Measurements from ENCODE around the gene NBEAL1. TPM values are rescaled to one million over a fixed set of nuclear protein-coding genes. Genes with fewer than 3 reads are reported as not detected.

The NBEAL1 gene
- total RNA-seq, 1 experiment from 2014 or later, result 31.4 TPM

DNA sequence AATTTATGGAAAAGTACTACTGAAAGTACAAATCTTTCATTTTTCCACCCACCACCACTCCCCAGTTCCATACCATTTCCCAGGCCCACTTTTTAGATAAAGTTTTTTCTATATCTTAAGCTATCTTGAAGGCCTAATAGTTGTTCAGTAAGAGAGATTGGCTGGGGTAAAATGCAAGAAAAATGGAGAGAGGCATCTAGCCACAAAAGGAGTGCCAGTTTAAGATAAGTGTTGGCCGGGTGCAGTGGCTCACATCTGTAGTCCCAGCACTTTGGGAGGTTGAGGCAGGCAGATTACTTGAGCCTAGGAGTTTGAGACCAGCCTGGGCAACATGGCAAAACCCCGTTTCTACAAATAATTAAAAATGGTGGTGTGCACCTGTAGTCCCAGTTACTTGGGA, 28.6 kb downstream of the NBEAL1 start:
- intact Hi-C loops (cut with micrococcal nuclease; ENCODE audit: unreplicated experiment), result no loop called here
- no peak overlapping the region for H3K27ac Mint-ChIP-seq (ENCODE audit: unreplicated experiment)
- H3K4me3 Mint-ChIP-seq (ENCODE audit: low read depth, unreplicated experiment), result no peak overlapping the region
- DNase-seq, result no peak
- CTCF ChIA-PET, result no interaction called here
- no peaks in the 10 kb centered on the region for H3K9me3 Mint-ChIP-seq (ENCODE audit: low read depth, unreplicated experiment)
- peaks cover 22% of the 10 kb centered on the region for H3K4me1 Mint-ChIP-seq (ENCODE audit: low read depth, unreplicated experiment)
- H3K27me3 Mint-ChIP-seq (ENCODE audit: unreplicated experiment), result no peaks in the 10 kb centered on the region
- TF ChIP-seq, protein P1, sequence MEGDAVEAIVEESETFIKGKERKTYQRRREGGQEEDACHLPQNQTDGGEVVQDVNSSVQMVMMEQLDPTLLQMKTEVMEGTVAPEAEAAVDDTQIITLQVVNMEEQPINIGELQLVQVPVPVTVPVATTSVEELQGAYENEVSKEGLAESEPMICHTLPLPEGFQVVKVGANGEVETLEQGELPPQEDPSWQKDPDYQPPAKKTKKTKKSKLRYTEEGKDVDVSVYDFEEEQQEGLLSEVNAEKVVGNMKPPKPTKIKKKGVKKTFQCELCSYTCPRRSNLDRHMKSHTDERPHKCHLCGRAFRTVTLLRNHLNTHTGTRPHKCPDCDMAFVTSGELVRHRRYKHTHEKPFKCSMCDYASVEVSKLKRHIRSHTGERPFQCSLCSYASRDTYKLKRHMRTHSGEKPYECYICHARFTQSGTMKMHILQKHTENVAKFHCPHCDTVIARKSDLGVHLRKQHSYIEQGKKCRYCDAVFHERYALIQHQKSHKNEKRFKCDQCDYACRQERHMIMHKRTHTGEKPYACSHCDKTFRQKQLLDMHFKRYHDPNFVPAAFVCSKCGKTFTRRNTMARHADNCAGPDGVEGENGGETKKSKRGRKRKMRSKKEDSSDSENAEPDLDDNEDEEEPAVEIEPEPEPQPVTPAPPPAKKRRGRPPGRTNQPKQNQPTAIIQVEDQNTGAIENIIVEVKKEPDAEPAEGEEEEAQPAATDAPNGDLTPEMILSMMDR (IDR thresholded peaks at IDR 0.05; ENCODE audit: unreplicated experiment), result no peak
- peaks cover 8% of the 10 kb centered on the region for H3K36me3 Mint-ChIP-seq (ENCODE audit: insufficient read depth, unreplicated experiment)
- no TSS peak for BruUV-seq (replicated peaks)

DNA sequence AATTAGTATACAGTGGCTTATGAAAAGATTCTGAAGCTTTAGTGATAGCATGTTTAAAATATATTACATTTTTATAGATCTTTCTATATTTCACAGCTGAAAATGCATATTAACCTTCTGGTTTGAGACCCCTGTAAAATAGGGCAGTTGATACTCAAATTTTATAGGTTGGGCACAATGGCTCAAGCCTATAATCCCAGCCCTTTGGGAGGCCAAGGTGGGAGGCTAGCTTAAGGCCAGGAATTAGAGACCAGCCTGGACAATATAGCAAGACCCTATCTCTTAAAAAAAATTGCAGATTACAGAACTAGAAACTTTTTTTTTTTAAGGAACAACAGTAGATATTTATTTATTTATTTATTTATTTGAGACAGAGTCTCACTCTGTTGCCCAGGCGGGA, 31.2 kb downstream of the NBEAL1 start:
- no peak for DNase-seq
- peaks cover 5% of the 10 kb centered on the region for H3K4me1 Mint-ChIP-seq (ENCODE audit: low read depth, unreplicated experiment)
- TF ChIP-seq, protein P1 (IDR thresholded peaks at IDR 0.05; ENCODE audit: unreplicated experiment), result no peak
- no TSS peak for BruUV-seq (replicated peaks)
- H3K9me3 Mint-ChIP-seq (ENCODE audit: low read depth, unreplicated experiment), result no peaks in the 10 kb centered on the region
- H3K36me3 Mint-ChIP-seq (ENCODE audit: insufficient read depth, unreplicated experiment), result peaks cover 8% of the 10 kb centered on the region
- no peak overlapping the region for H3K4me3 Mint-ChIP-seq (ENCODE audit: low read depth, unreplicated experiment)
- intact Hi-C loops (cut with micrococcal nuclease; ENCODE audit: unreplicated experiment), result no loop called here
- H3K27me3 Mint-ChIP-seq (ENCODE audit: unreplicated experiment), result no peaks in the 10 kb centered on the region
- no peak overlapping the region for H3K27ac Mint-ChIP-seq (ENCODE audit: unreplicated experiment)
- CTCF ChIA-PET, result no interaction called here

DNA sequence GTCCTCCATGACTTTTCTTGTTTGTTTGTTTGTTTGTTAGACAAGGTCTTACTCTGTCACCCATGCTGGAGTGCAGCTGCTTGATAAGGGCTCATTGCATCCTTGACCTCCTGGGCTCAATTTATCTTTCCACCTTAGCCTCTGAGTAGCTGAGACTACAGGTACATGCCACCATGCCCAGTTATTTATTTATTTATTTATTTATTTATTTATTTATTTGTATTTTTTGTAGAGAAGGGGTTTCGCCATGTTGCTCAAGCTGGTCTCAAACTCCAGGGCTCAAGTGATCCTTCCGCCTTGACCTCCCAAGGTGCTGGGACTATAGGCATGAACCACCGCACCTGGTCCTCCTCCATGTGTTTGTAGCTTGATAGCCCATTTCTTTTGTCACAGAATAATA, 37.9 kb downstream of the NBEAL1 start:
- no TSS peak for BruUV-seq (replicated peaks)
- intact Hi-C loops (cut with micrococcal nuclease; ENCODE audit: unreplicated experiment), result no loop called here
- Mint-ChIP-seq H3K4me3 (ENCODE audit: low read depth, unreplicated experiment) (no peak overlapping the region), H3K27me3 (ENCODE audit: unreplicated experiment) (no peaks in the 10 kb centered on the region), H3K27ac (ENCODE audit: unreplicated experiment) (no peak overlapping the region), H3K36me3 (ENCODE audit: insufficient read depth, unreplicated experiment) (peaks cover 12% of the 10 kb centered on the region), H3K4me1 (ENCODE audit: low read depth, unreplicated experiment) (no peaks in the 10 kb centered on the region), H3K9me3 (ENCODE audit: low read depth, unreplicated experiment) (no peaks in the 10 kb centered on the region)
- DNase-seq, result no peak
- CTCF ChIA-PET, result interaction anchor here (0.6 kb wide), 1 partner anchor 91 kb away, joined by 5 read pairs; no protein-coding TSS in a partner anchor
- TF ChIP-seq, protein P1 (IDR thresholded peaks at IDR 0.05; ENCODE audit: unreplicated experiment), result no peak

DNA sequence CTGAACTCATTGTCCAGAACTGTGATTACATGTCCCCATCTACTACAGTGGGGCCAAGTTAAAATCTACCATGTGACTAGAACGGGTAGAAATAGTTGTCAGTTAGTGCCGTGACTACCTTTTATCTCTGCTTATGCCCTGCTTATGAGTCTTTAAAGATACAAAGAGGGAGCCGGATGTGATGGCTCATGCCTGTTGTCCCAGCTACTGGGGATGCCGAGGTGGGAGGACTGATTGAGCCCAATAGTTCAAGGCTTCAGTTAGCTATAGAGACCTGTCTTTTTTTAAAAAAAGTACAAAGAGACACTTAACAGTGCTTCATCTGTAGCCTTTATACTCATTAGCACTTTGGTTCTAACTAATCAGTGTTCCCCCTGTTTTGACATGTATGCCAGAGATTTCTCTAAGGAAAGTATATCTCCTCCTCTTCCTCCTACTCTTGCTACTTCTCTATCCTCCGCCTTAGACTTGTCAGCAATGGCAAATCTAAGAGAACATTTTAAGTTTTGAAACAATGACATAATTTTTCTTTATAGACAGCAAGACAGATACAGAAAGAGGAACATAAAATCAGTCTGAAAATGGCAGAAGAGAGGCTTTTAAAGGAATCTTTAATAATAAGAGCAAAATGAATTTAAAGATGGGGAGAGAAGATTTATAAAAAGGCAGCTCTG, 45.0 kb downstream of the NBEAL1 start:
- peaks cover 14% of the 10 kb centered on the region for H3K36me3 Mint-ChIP-seq (ENCODE audit: insufficient read depth, unreplicated experiment)
- no peak overlapping the region for H3K27ac Mint-ChIP-seq (ENCODE audit: unreplicated experiment)
- DNase-seq, result no peak
- no peaks in the 10 kb centered on the region for H3K9me3 Mint-ChIP-seq (ENCODE audit: low read depth, unreplicated experiment)
- H3K27me3 Mint-ChIP-seq (ENCODE audit: unreplicated experiment), result no peaks in the 10 kb centered on the region
- peaks cover 16% of the 10 kb centered on the region for H3K4me1 Mint-ChIP-seq (ENCODE audit: low read depth, unreplicated experiment)
- intact Hi-C loops (cut with micrococcal nuclease; ENCODE audit: unreplicated experiment), result no loop called here
- TF ChIP-seq, protein P1 (IDR thresholded peaks at IDR 0.05; ENCODE audit: unreplicated experiment), result no peak
- no TSS peak for BruUV-seq (replicated peaks)
- CTCF ChIA-PET, result no interaction called here
- H3K4me3 Mint-ChIP-seq (ENCODE audit: low read depth, unreplicated experiment), result no peak overlapping the region
